Tibial artery (tissue), 4 donors: ENCODE data around the gene B4GALNT1.

Experiments
- DNase-seq, 2 donors: peaks; one replicate each; pipeline ENCODE4 v3.0.0-alpha.2; 2019
- H3K27ac ChIP-seq, 2 donors: fragments of 200-600 bp; sonication (generic) in 1 of 2; 1 replicate in 1 of 2; 2 replicates in 1 of 2; pipeline ENCODE4 v1.5.1; 2018 to 2019; ENCODE audit warnings: mild to moderate bottlenecking in 1 of 2
- H3K27me3 ChIP-seq, 2 donors: fragments of 200-600 bp; sonication (generic) in 1 of 2; one replicate each; pipeline versions ENCODE4 v1.5.1 to v1.6.0; 2016 to 2019
- H3K36me3 ChIP-seq, 3 donors: fragments of 200-600 bp; sonication (generic) in 2 of 3; one replicate each; pipeline ENCODE4 v1.5.1; 2016 to 2019; ENCODE audit warnings: mild to moderate bottlenecking in 2 of 3
- H3K4me1 ChIP-seq, 4 donors: fragments of 200-600 bp; sonication (generic) in 2 of 4; 1 replicate in 3 of 4; 2 replicates in 1 of 4; pipeline ENCODE4 v1.5.1; 2016 to 2019
- H3K4me3 ChIP-seq, 2 donors: fragments of 200-600 bp; sonication (generic) in 1 of 2; 1 replicate in 1 of 2; 2 replicates in 1 of 2; pipeline ENCODE4 v1.5.1; 2018 to 2019; ENCODE audit warnings: mild to moderate bottlenecking in 2 of 2
- H3K9me3 ChIP-seq, 3 donors: fragments of 200-600 bp; sonication (generic) in 1 of 3; one replicate each; pipeline ENCODE4 v1.5.1; 2016 to 2019
- intact Hi-C: fragments of 100-400 bp; cut with DNase I; formaldehyde crosslinking; loops from one replicate; pipeline ENCODE4 v1.15.0; 2023; ENCODE audit warnings: low total_unique reads
- TF ChIP-seq, protein P1 (sequence below), 2 experiments: fragments of 200-600 bp in 1 of 2; fragments of 450-650 bp in 1 of 2; IDR thresholded peaks; one replicate each; pipeline ENCODE4 v1.5.1; 2017 to 2019; ENCODE audit warnings: antibody characterized with exemption in 2 of 2, mild to moderate bottlenecking in 1 of 2, moderate library complexity in 1 of 2

B4GALNT1 gene

GRCh38 chr12:57606399-57606798 is 26.6 kb downstream of the B4GALNT1 start:
- TF ChIP-seq, protein P1, sequence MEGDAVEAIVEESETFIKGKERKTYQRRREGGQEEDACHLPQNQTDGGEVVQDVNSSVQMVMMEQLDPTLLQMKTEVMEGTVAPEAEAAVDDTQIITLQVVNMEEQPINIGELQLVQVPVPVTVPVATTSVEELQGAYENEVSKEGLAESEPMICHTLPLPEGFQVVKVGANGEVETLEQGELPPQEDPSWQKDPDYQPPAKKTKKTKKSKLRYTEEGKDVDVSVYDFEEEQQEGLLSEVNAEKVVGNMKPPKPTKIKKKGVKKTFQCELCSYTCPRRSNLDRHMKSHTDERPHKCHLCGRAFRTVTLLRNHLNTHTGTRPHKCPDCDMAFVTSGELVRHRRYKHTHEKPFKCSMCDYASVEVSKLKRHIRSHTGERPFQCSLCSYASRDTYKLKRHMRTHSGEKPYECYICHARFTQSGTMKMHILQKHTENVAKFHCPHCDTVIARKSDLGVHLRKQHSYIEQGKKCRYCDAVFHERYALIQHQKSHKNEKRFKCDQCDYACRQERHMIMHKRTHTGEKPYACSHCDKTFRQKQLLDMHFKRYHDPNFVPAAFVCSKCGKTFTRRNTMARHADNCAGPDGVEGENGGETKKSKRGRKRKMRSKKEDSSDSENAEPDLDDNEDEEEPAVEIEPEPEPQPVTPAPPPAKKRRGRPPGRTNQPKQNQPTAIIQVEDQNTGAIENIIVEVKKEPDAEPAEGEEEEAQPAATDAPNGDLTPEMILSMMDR (IDR thresholded peaks at IDR 0.05) = no peak
- DNase-seq = no peak
- H3K9me3 ChIP-seq = no peaks in the 10 kb centered on the region
- intact Hi-C loops = no loop called here
- H3K27me3 ChIP-seq = no peaks in the 10 kb centered on the region
- peaks cover 3 to 39% (median 9%) of the 10 kb centered on the region in 3 donors for H3K36me3 ChIP-seq
- H3K4me1 ChIP-seq = peaks cover 0 to 48% (median 38%) of the 10 kb centered on the region in 4 donors
- H3K4me3 ChIP-seq = no peak overlapping the region
- peak overlapping the region; percentile 99 to 100 for H3K27ac ChIP-seq

DNA sequence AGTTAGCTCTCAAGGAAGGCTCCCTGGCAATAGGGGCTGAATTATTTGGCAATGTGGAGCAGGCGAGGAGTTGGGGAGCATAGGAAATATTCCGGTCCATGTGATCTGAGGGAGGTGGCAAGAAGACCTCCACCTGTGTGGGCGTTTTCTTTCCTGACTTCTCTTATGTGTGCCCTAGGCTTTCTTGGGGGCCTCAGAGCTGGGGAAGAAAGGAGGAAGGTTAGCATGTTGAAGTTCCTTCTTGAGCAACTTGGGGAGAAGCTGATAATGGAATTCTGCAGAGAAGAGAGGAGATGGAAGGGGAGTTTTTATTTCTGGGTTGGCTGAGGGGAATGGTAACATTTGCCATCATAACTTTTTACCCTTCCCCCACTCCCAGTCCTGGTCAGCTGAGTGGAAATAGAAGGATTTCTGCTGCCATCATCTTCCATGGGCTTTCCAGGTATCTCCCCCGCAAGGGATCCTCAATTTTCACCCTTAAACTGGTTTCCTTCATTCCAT is 27.1 kb downstream of the B4GALNT1 start:
- peak overlapping the region; percentile 99 to 100 for H3K27ac ChIP-seq
- H3K4me3 ChIP-seq = peak overlapping the region; percentile 83 to 89
- intact Hi-C loops = no loop called here
- no peak for DNase-seq
- H3K9me3 ChIP-seq = no peaks in the 10 kb centered on the region
- TF ChIP-seq, protein P1 (IDR thresholded peaks at IDR 0.05) = no peak
- peaks cover 0 to 48% (median 35%) of the 10 kb centered on the region in 4 donors for H3K4me1 ChIP-seq
- H3K27me3 ChIP-seq = no peaks in the 10 kb centered on the region
- H3K36me3 ChIP-seq = peaks cover 3 to 45% (median 13%) of the 10 kb centered on the region in 3 donors

- Histone ChIP-seq H3K4me1 (peaks cover 0 to 45% (median 33%) of the 10 kb centered on the region in 4 donors), H3K4me3 (peak overlapping the region; percentile 83 to 89), H3K9me3 (no peaks in the 10 kb centered on the region), H3K36me3 (peaks cover 8 to 51% (median 20%) of the 10 kb centered on the region in 3 donors), H3K27me3 (no peaks in the 10 kb centered on the region), H3K27ac (peak overlapping the region; percentile 99 to 100)
- intact Hi-C loops = no loop called here
- DNase-seq = peak; percentile 65 to 89
- TF ChIP-seq, protein P1 (IDR thresholded peaks at IDR 0.05) = no peak
These were observed 27.8 kb downstream of the B4GALNT1 start for GRCh38 chr12:57604992-57605810.

DNA sequence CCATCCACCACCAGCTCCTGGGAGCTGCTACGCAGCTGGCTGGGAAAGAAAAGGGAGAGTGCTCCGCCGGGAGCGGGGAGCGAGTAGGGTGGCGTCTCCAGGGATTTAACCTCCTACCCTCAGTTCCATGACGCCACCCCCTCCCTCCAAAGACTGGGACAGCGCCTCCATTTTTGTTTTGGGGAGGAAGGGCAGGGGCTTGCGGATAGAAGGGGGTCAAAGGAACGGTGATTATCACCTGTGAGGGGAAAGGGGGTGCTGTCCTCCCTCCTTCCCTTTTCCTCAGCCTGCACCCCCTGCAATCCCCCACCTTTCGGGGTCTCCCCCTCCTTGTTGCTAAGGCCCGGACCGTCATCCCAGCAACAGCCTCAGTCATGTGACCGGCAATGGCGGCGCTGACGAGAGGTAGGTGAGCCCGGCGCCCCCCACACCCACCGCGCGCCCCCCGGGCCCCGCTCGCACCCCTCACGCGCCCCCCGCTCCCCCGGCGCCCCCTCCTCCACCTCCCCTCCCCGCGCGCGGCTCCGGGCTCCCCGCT is 28.5 kb downstream of the B4GALNT1 start, which contains the start of gene DTX3:
Gene DTX3, plus strand, starts transcription at position 371 of the 538 bp plus-strand sequence. CDS start 1,694 bp downstream, outside the sequence.
- TF ChIP-seq, protein P1 (IDR thresholded peaks at IDR 0.05) = no peak
- intact Hi-C loops = no loop called here

DNA sequence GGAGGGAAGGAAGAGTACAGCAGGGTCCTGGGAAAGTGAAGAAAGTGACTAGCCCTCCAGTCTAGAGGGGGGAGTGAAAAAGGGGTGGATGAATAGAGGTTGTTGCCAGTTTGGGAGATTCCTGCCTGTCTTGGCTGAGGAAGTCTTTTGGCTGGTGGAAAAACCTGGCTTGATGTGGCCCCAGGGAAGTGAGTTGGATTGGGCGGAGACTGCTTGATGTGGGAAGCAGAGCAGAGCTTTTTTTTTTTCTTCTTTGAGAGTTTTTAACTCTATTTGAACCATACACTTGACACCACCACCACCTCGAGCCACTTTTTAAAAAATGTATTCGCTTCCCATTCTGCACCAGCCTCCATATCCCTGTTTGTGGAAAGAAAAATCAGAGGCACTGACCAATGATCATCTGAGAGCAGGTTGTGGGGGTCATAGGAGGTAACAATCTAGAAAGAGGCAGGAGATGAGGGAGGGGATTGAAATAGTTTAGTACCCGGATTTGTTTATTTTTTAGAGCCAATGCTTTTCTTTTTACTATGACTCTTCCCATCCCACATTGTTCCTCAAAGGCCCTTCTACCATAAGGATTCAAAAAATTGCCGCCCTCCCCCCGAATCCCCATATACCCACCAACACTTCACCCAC is 29.1 kb downstream of the B4GALNT1 start:
- H3K36me3 ChIP-seq = peaks cover 14 to 64% (median 33%) of the 10 kb centered on the region in 3 donors
- DNase-seq = peak; percentile 72 to 93
- H3K4me1 ChIP-seq = peaks cover 0 to 32% (median 20%) of the 10 kb centered on the region in 4 donors
- intact Hi-C loops = no loop called here
- TF ChIP-seq, protein P1 (IDR thresholded peaks at IDR 0.05) = no peak
- H3K27me3 ChIP-seq = no peaks in the 10 kb centered on the region
- peak overlapping the region; percentile 83 to 89 for H3K4me3 ChIP-seq
- H3K27ac ChIP-seq = peak overlapping the region; percentile 99 to 100
- H3K9me3 ChIP-seq = no peaks in the 10 kb centered on the region

More for the DNA sequence above, 28.5 kb downstream of the B4GALNT1 start, which contains the start of gene DTX3:
- H3K36me3 ChIP-seq = peaks cover 12 to 58% (median 27%) of the 10 kb centered on the region in 3 donors
- peak within 1 kb of the TSS; percentile 99 to 100 for H3K27ac ChIP-seq
- H3K4me1 ChIP-seq = peaks cover 0 to 38% (median 26%) of the 10 kb centered on the region in 4 donors
- peak; percentile 59 to 83 for DNase-seq
- no peaks in the 10 kb centered on the region for H3K9me3 ChIP-seq
- peak within 1 kb of the TSS; percentile 83 to 89 for H3K4me3 ChIP-seq
- no peaks in the 10 kb centered on the region for H3K27me3 ChIP-seq
